ENCODE measurements around the gene ABHD8. TPM values are rescaled to one million over a fixed set of nuclear protein-coding genes. Genes with fewer than 3 reads are reported as not detected.

ABHD8 gene
- total and polyA plus RNA-seq, 2 of the 13 experiments (the other 11 are each of a cell fraction or from before 2014, with no cell fraction given): 6.3 to 7.2 TPM

- no peak for TF ChIP-seq REST (IDR thresholded peaks at IDR 0.05; ENCODE audit: borderline replicate concordance in 1 of 2, low read depth in 1 of 2, low read length in 2 of 2)
- TF ChIP-seq GMEB1 (CRISPR knock-in tag; IDR thresholded peaks at IDR 0.05; ENCODE audit: borderline replicate concordance): no peak
- TF ChIP-seq PBX3 (CRISPR knock-in tag; IDR thresholded peaks at IDR 0.05; ENCODE audit: borderline replicate concordance): no peak
- no peak for TF ChIP-seq ZSCAN12 (CRISPR knock-in tag; IDR thresholded peaks at IDR 0.05)
- TF ChIP-seq REPIN1 (CRISPR knock-in tag; IDR thresholded peaks at IDR 0.05; ENCODE audit: borderline replicate concordance, low read depth): no peak
- TF ChIP-seq SOX6 (IDR thresholded peaks at IDR 0.05): no peak
- no peak for TF ChIP-seq SOX6 (CRISPR knock-in tag; IDR thresholded peaks at IDR 0.05)
Observed at GRCh38 chr19:17321655-17322489, 18.6 kb upstream of the ABHD8 start (continued).
